Dendritic cell treated with granulocyte-macrophage colony-stimulating factor and Interleukin-4, amounts not matched to agents 40 ng/mL and 50 ng/mL, for 4 days (primary cell): ENCODE measurements around the gene CEPT1.
"Not testable (repeated sequence)": the region's sequence is repeated elsewhere in the genome, so short reads cannot be mapped to it uniquely, and the experiment has no call there.

Experiments
- H3K27ac Mint-ChIP-seq: one replicate; pipeline ENCODE4 v1.8.0; 2022; ENCODE audit warnings: mild to moderate bottlenecking, mixed read lengths
- H3K27me3 Mint-ChIP-seq: one replicate; pipeline ENCODE4 v1.8.0; 2022; ENCODE audit warnings: mild to moderate bottlenecking, mixed read lengths
- H3K36me3 Mint-ChIP-seq: one replicate; pipeline ENCODE4 v1.8.0; 2022; ENCODE audit warnings: low read depth, mixed read lengths
- H3K4me1 Mint-ChIP-seq: one replicate; pipeline ENCODE4 v1.8.0; 2022; ENCODE audit warnings: low read depth, mixed read lengths
- H3K4me3 Mint-ChIP-seq: one replicate; pipeline ENCODE4 v1.8.0; 2022; ENCODE audit warnings: mild to moderate bottlenecking, moderate library complexity, mixed read lengths
- H3K9me3 Mint-ChIP-seq: one replicate; pipeline ENCODE4 v1.8.0; 2022; ENCODE audit warnings: mixed read lengths
- intact Hi-C: fragments of 100-400 bp; cut with micrococcal nuclease; formaldehyde crosslinking; loops from one replicate; pipeline ENCODE4 v1.15.0; 2022

CEPT1 gene

GRCh38 chr1:111139956-111140679 lies at the start of gene CEPT1, which contains the start of gene DRAM2:
Gene CEPT1, plus strand, starts transcription at chr1:111140223. Its CDS starts 7,492 bp downstream, at chr1:111147715.
Gene DRAM2, minus strand, starts transcription at chr1:111140093. Its CDS starts 8,539 bp downstream, at chr1:111131554.
- peaks cover 41% of the 10 kb centered on the region for H3K4me1 Mint-ChIP-seq
- H3K36me3 Mint-ChIP-seq: peaks cover 83% of the 10 kb centered on the region
- H3K9me3 Mint-ChIP-seq: no peaks in the 10 kb centered on the region
- intact Hi-C loops: no loop called here
- peak within 1 kb of the TSS; percentile 95 for H3K27ac Mint-ChIP-seq
- H3K27me3 Mint-ChIP-seq: no peaks in the 10 kb centered on the region
- H3K4me3 Mint-ChIP-seq: peak within 1 kb of the TSS; percentile 100

- H3K36me3 Mint-ChIP-seq, H3K4me3 Mint-ChIP-seq, intact Hi-C loops, H3K4me1 Mint-ChIP-seq, H3K27ac Mint-ChIP-seq: not testable (repeated sequence)
- Mint-ChIP-seq H3K27me3 (peaks cover 12% of the 10 kb centered on the region), H3K9me3 (peaks cover 57% of the 10 kb centered on the region)
Observed at GRCh38 chr1:111095421-111095820, 44.6 kb upstream of the CEPT1 start.

- H3K4me1 Mint-ChIP-seq: peaks cover 7% of the 10 kb centered on the region
Observed at GRCh38 chr1:111097356-111098099, 42.5 kb upstream of the CEPT1 start.

GRCh38 chr1:111099289-111099688 lies 40.7 kb upstream of the CEPT1 start:
- no peak overlapping the region for H3K4me3 Mint-ChIP-seq
- peaks cover 7% of the 10 kb centered on the region for H3K4me1 Mint-ChIP-seq
- H3K9me3 Mint-ChIP-seq: peaks cover 70% of the 10 kb centered on the region
- no peak overlapping the region for H3K27ac Mint-ChIP-seq
- peaks cover 1% of the 10 kb centered on the region for H3K27me3 Mint-ChIP-seq
- intact Hi-C loops: no loop called here
- no peaks in the 10 kb centered on the region for H3K36me3 Mint-ChIP-seq

More at GRCh38 chr1:111097356-111098099, 42.5 kb upstream of the CEPT1 start:
- Mint-ChIP-seq H3K36me3 (no peaks in the 10 kb centered on the region), H3K4me3 (no peak overlapping the region), H3K9me3 (peaks cover 77% of the 10 kb centered on the region), H3K27ac (no peak overlapping the region), H3K27me3 (peaks cover 9% of the 10 kb centered on the region)
- intact Hi-C loops: no loop called here

GRCh38 chr1:111101854-111102642 lies 38.0 kb upstream of the CEPT1 start:
- H3K27ac Mint-ChIP-seq: no peak overlapping the region

GRCh38 chr1:111104981-111105380 lies 35.0 kb upstream of the CEPT1 start:
- intact Hi-C loops: no loop called here
- peaks cover 12% of the 10 kb centered on the region for H3K36me3 Mint-ChIP-seq
- H3K4me3 Mint-ChIP-seq: no peak overlapping the region
- peaks cover 7% of the 10 kb centered on the region for H3K4me1 Mint-ChIP-seq
- no peak overlapping the region for H3K27ac Mint-ChIP-seq
- no peaks in the 10 kb centered on the region for H3K27me3 Mint-ChIP-seq
- peaks cover 50% of the 10 kb centered on the region for H3K9me3 Mint-ChIP-seq

More at GRCh38 chr1:111101854-111102642, 38.0 kb upstream of the CEPT1 start:
- Mint-ChIP-seq H3K36me3 (no peaks in the 10 kb centered on the region), H3K4me1 (peaks cover 7% of the 10 kb centered on the region), H3K9me3 (peaks cover 58% of the 10 kb centered on the region), H3K4me3 (no peak overlapping the region), H3K27me3 (no peaks in the 10 kb centered on the region)
- intact Hi-C loops: no loop called here

- intact Hi-C loops: no loop called here
- H3K27ac Mint-ChIP-seq: no peak overlapping the region
- H3K27me3 Mint-ChIP-seq: no peaks in the 10 kb centered on the region
- H3K9me3 Mint-ChIP-seq: peaks cover 25% of the 10 kb centered on the region
- no peaks in the 10 kb centered on the region for H3K4me1 Mint-ChIP-seq
- no peak overlapping the region for H3K4me3 Mint-ChIP-seq
- peaks cover 55% of the 10 kb centered on the region for H3K36me3 Mint-ChIP-seq
Observed at GRCh38 chr1:111110197-111110899, 29.7 kb upstream of the CEPT1 start.

- H3K4me3 Mint-ChIP-seq: no peak overlapping the region
- H3K36me3 Mint-ChIP-seq: peaks cover 84% of the 10 kb centered on the region
- no peaks in the 10 kb centered on the region for H3K4me1 Mint-ChIP-seq
- no peaks in the 10 kb centered on the region for H3K27me3 Mint-ChIP-seq
- H3K9me3 Mint-ChIP-seq: no peaks in the 10 kb centered on the region
- intact Hi-C loops: no loop called here
- H3K27ac Mint-ChIP-seq: no peak overlapping the region
Observed at GRCh38 chr1:111116496-111116895, 23.5 kb upstream of the CEPT1 start.

- no peaks in the 10 kb centered on the region for H3K27me3 Mint-ChIP-seq
- intact Hi-C loops: loop anchor here (5.0 to 10.0 kb wide), 3 partner anchors 48 to 252 kb away; partner anchors contain the start of genes CD53 and DENND2D
- H3K36me3 Mint-ChIP-seq: peaks cover 73% of the 10 kb centered on the region
- peak overlapping the region; percentile 82 for H3K27ac Mint-ChIP-seq
- no peak overlapping the region for H3K4me3 Mint-ChIP-seq
- H3K9me3 Mint-ChIP-seq: no peaks in the 10 kb centered on the region
- peaks cover 50% of the 10 kb centered on the region for H3K4me1 Mint-ChIP-seq
Observed at GRCh38 chr1:111126354-111126753, 13.7 kb upstream of the CEPT1 start.

- H3K4me3 Mint-ChIP-seq: peak overlapping the region; percentile 44
- intact Hi-C loops: loop anchor here (5.0 to 10.0 kb wide), 3 partner anchors 47 to 253 kb away; partner anchors contain the start of genes CD53 and DENND2D
- peaks cover 55% of the 10 kb centered on the region for H3K4me1 Mint-ChIP-seq
- peak overlapping the region; percentile 82 for H3K27ac Mint-ChIP-seq
- peaks cover 76% of the 10 kb centered on the region for H3K36me3 Mint-ChIP-seq
- no peaks in the 10 kb centered on the region for H3K27me3 Mint-ChIP-seq
- no peaks in the 10 kb centered on the region for H3K9me3 Mint-ChIP-seq
Observed at GRCh38 chr1:111127923-111128643, 11.9 kb upstream of the CEPT1 start.

- peaks cover 54% of the 10 kb centered on the region for H3K4me1 Mint-ChIP-seq
- H3K4me3 Mint-ChIP-seq: no peak overlapping the region
- intact Hi-C loops: loop anchor here (5.0 to 10.0 kb wide), 3 partner anchors 45 to 255 kb away; partner anchors contain the start of genes CD53 and DENND2D
- H3K27ac Mint-ChIP-seq: peak overlapping the region; percentile 77
- H3K9me3 Mint-ChIP-seq: no peaks in the 10 kb centered on the region
- H3K36me3 Mint-ChIP-seq: peaks cover 72% of the 10 kb centered on the region
- no peaks in the 10 kb centered on the region for H3K27me3 Mint-ChIP-seq
Observed at GRCh38 chr1:111129376-111129775, 10.6 kb upstream of the CEPT1 start.

- no peaks in the 10 kb centered on the region for H3K9me3 Mint-ChIP-seq
- H3K36me3 Mint-ChIP-seq: peaks cover 76% of the 10 kb centered on the region
- intact Hi-C loops: no loop called here
Observed at GRCh38 chr1:111131693-111132092, 8.3 kb upstream of the CEPT1 start.

More at GRCh38 chr1:111131693-111132092, 8.3 kb upstream of the CEPT1 start:
- H3K4me1 Mint-ChIP-seq: peaks cover 68% of the 10 kb centered on the region
- peak overlapping the region; percentile 92 for H3K27ac Mint-ChIP-seq
- no peak overlapping the region for H3K4me3 Mint-ChIP-seq
- H3K27me3 Mint-ChIP-seq: no peaks in the 10 kb centered on the region
